Neutrophil (primary cell): ENCODE data around the gene KCNQ5.

Experiments
- H3K27ac ChIP-seq: fragments of 200-600 bp; sonication (generic); 2 replicates; pipeline ENCODE4 v1.5.1; 2016; ENCODE audit warnings: mild to moderate bottlenecking, moderate library complexity
- H3K27me3 ChIP-seq: fragments of 200-600 bp; sonication (generic); 2 replicates; pipeline ENCODE4 v1.6.0; 2016; ENCODE audit warnings: mild to moderate bottlenecking
- H3K36me3 ChIP-seq: fragments of 200-600 bp; sonication (generic); 2 replicates; pipeline ENCODE4 v1.5.1; 2017
- H3K4me1 ChIP-seq, 2 experiments: fragments of 200-600 bp in 1 of 2; sonication (generic) in 1 of 2; 1 replicate in 1 of 2; 2 replicates in 1 of 2; pipeline versions ENCODE4 v1.5.1 to v1.6.1; 2013 to 2016; ENCODE audit warnings: low read depth in 1 of 2, low read length in 1 of 2, mild to moderate bottlenecking in 1 of 2, moderate library complexity in 1 of 2; ENCODE audit not compliant: control insufficient read depth in 1 of 2, insufficient read depth in 1 of 2
- H3K4me3 ChIP-seq, 2 experiments: fragments of 200-600 bp in 1 of 2; sonication (generic) in 1 of 2; 1 replicate in 1 of 2; 2 replicates in 1 of 2; pipeline ENCODE4 v1.5.1; 2013 to 2016; ENCODE audit warnings: low read depth in 1 of 2, low read length in 1 of 2, mild to moderate bottlenecking in 1 of 2, moderate library complexity in 1 of 2
- H3K9me3 ChIP-seq: fragments of 200-600 bp; sonication (generic); 2 replicates; pipeline ENCODE4 v1.5.1; 2016
- TF ChIP-seq, protein P1 (sequence below): fragments of 200-600 bp; sonication (generic); IDR thresholded peaks from 2 replicates; pipeline ENCODE4 v1.5.1; 2016; ENCODE audit warnings: antibody characterized with exemption

KCNQ5 gene

DNA sequence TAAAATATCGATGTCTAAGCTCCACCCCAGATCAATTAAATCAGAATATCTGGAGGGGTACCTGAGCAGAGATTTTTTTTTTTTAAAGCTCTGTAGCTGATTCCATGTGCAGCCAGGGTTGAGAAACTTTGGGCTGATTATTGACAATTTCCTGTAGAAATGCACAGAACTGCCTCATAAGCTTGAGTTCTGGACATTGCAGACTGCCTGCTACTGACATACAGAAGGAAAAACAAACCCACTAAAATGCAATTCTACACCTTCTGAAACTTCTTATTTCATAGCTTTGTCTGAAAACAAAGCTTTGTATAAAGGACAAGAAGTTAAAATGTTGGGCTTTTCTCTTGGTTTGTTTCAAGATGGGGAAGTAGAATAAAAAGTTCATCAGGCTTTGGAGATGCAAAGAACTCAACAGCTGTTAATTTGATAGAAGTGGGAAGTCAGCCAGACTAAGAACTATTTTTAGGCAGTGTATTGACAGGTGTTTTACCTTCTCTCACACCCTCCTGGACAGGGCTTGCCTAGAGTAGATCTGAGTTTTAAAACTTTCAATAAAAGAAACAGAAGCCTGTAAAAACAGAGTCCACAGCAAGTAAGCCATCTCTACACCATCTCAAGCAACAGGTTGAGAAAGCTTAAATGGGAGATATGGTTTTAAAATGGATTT lies 147.7 kb downstream of the KCNQ5 start:
- Histone ChIP-seq H3K4me1 (no peaks in the 10 kb centered on the region), H3K27me3 (no peaks in the 10 kb centered on the region), H3K27ac (no peak overlapping the region), H3K9me3 (no peaks in the 10 kb centered on the region), H3K4me3 (no peak overlapping the region), H3K36me3 (no peaks in the 10 kb centered on the region)
- TF ChIP-seq, protein P1, sequence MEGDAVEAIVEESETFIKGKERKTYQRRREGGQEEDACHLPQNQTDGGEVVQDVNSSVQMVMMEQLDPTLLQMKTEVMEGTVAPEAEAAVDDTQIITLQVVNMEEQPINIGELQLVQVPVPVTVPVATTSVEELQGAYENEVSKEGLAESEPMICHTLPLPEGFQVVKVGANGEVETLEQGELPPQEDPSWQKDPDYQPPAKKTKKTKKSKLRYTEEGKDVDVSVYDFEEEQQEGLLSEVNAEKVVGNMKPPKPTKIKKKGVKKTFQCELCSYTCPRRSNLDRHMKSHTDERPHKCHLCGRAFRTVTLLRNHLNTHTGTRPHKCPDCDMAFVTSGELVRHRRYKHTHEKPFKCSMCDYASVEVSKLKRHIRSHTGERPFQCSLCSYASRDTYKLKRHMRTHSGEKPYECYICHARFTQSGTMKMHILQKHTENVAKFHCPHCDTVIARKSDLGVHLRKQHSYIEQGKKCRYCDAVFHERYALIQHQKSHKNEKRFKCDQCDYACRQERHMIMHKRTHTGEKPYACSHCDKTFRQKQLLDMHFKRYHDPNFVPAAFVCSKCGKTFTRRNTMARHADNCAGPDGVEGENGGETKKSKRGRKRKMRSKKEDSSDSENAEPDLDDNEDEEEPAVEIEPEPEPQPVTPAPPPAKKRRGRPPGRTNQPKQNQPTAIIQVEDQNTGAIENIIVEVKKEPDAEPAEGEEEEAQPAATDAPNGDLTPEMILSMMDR: no peak

DNA sequence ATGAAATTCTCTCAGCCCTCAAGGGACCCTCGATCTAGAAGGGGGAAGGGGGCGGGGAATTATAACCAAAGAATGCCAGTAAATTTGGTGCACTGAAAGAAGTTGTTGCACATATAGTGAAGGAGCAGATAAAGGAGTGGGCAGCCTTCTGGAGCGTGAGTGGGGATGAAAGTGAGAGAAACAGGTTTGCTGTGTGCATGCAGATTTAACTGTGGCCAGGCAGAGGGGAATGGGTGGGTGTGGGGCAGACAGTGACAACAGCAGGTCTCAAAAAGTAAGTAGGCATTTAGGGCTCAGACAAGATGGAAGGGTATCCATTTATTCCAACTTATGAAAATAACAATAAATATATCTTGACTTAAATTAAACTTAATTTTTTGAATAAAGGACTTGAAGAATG lies 149.1 kb downstream of the KCNQ5 start:
- Histone ChIP-seq H3K4me1 (no peaks in the 10 kb centered on the region), H3K36me3 (no peaks in the 10 kb centered on the region), H3K27ac (no peak overlapping the region), H3K4me3 (no peak overlapping the region), H3K9me3 (no peaks in the 10 kb centered on the region), H3K27me3 (no peaks in the 10 kb centered on the region)
- TF ChIP-seq, protein P1: no peak

DNA sequence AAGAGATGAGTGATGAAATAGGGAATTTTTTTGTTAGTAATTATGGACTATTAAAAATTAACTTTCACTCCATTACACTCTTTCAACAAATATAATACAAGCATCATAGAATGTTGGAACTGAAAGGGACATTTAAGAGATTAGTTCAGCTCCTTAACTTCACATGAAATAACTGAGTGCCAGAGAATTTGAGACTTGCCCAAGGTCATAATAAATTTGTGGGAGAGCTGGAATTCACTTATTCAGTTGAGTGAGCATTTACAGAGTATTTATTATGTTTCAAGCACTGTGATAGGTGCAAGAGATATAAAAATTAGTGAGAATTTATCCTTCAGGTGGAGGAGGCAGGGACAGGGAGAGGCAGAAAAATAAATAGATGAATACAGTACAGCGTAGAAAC lies 154.6 kb downstream of the KCNQ5 start:
- TF ChIP-seq, protein P1: no peak
- Histone ChIP-seq H3K4me3 (no peak overlapping the region), H3K27me3 (no peaks in the 10 kb centered on the region), H3K9me3 (no peaks in the 10 kb centered on the region), H3K4me1 (no peaks in the 10 kb centered on the region), H3K27ac (no peak overlapping the region), H3K36me3 (no peaks in the 10 kb centered on the region)

DNA sequence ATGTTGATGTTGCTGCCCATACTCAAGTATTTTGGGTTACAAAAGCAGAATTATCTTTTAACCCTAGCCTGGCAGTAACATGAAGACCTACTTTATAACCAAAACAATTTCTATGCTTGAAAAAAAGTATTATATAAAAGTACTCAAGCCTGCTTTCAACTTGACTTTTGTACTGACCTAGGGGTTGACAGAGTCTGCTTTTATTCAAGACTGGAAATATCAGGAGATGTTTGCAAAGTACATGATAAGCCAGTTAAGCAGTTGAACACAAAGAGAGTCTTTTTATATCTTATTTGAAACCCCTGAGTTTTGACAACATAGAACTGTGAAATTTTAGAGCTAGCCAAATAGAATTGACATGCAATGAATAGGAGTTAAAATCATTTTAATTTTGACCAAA lies 159.8 kb downstream of the KCNQ5 start:
- H3K4me3 ChIP-seq: no peak overlapping the region
- TF ChIP-seq, protein P1: no peak
- H3K9me3 ChIP-seq: no peaks in the 10 kb centered on the region
- H3K4me1 ChIP-seq: no peaks in the 10 kb centered on the region
- H3K27me3 ChIP-seq: no peaks in the 10 kb centered on the region
- H3K36me3 ChIP-seq: no peaks in the 10 kb centered on the region
- H3K27ac ChIP-seq: no peak overlapping the region

DNA sequence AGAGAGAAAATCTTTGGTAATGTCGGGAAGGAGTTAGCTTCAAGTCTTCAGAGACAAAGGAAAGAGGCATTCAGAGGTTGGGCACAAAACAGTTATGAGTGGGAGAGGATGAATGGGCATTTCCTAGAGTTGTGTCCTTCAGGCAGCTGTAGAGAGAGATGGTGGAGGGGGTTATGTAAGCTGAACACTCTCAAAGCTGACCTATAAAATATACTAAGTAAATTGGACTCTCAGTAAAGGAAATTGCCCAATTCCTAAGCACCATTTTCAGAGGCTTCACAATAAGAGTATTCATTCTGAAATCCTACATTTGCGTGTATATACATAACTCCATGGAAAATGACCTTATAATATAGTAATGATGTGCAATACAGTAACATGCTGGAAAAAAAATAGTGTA lies 161.2 kb downstream of the KCNQ5 start:
- Histone ChIP-seq H3K36me3 (no peaks in the 10 kb centered on the region), H3K27ac (no peak overlapping the region), H3K4me1 (no peaks in the 10 kb centered on the region), H3K27me3 (no peaks in the 10 kb centered on the region), H3K4me3 (no peak overlapping the region), H3K9me3 (no peaks in the 10 kb centered on the region)
- TF ChIP-seq, protein P1: no peak
